NT2/D1 (cell line): ENCODE results near the gene NAXE.

Source experiments
- YY1 ChIP-seq: IDR thresholded peaks from 2 replicates; pipeline ENCODE4 v1.6.1; 2011; ENCODE audit not compliant: insufficient read length, insufficient read depth
- ZNF274 ChIP-seq: IDR thresholded peaks from 2 replicates; pipeline ENCODE4 v1.6.1; 2011; ENCODE audit warnings: mild to moderate bottlenecking, low read depth, low read length

- TF ChIP-seq YY1 (no peak), ZNF274 (no peak)
Observed at GRCh38 chr1:156577550-156577949, 14.0 kb upstream of the NAXE start.
